GM12878 (cell line): Measurements from ENCODE around the gene NKRF. TPM values are rescaled to one million over a fixed set of nuclear protein-coding genes. Genes with fewer than 3 reads are reported as not detected.

Experiments used
- ATAC-seq: fragments of 200-7000 bp; cut with Tn5 transposase; 3 replicates; pipeline ENCODE4 v1.9.1; 2020; ENCODE audit warnings: mild to moderate bottlenecking, moderate library complexity
- BruUV-seq: library from RNA; stranded (reverse); fragments of 400-500 nt; replicated peaks from 2 replicates; lab custom pipeline; 2021; lab: Mats Ljungman, UMichigan
- CTCF ChIA-PET: fragments of 300-600 bp; sonication (Branson Sonifier 250); formaldehyde crosslinking; extraction: SDS; loops from one replicate; lab custom pipeline; 2021; ENCODE audit warnings: inconsistent platforms; lab: Yijun Ruan, JAX
- POLR2A ChIA-PET: fragments of 350-600 bp; formaldehyde crosslinking; extraction: SDS; loops from one replicate; lab custom pipeline; 2021; ENCODE audit warnings: inconsistent platforms; lab: Charles Lee
- RAD21 ChIA-PET: fragments of 300-600 bp; sonication (Branson Sonifier 250); formaldehyde crosslinking; loops from one replicate; lab custom pipeline; 2023; ENCODE audit warnings: antibody characterized with exemption; ENCODE audit not compliant: unreplicated experiment; lab: Charles Lee
- SMC1A ChIA-PET: fragments of 300-600 bp; sonication (Branson Sonifier 250); formaldehyde crosslinking; loops from one replicate; lab custom pipeline; 2023; ENCODE audit not compliant: unreplicated experiment, uncharacterized antibody; lab: Charles Lee
- DNase-seq: peaks from one replicate; pipeline ENCODE4 v3.0.0-alpha.2; 2011; ENCODE audit warnings: low read depth, low spot score
- FAIRE-seq: peaks from 3 replicates; lab custom pipeline; 2011; peaks lifted over from hg19 to GRCh38; lab: Jason Lieb, UNC
- H2AFZ ChIP-seq: 2 replicates; pipeline ENCODE4 v1.6.0; 2011; ENCODE audit warnings: low read depth, low read length, control low read depth; ENCODE audit not compliant: control insufficient read depth
- H3K27ac ChIP-seq: 2 replicates; pipeline ENCODE4 v1.5.1; 2011; ENCODE audit warnings: control low read depth; ENCODE audit not compliant: control insufficient read depth, insufficient read depth
- H3K27me3 ChIP-seq, 2 experiments: replicated peaks in 1 of 2; 2 replicates each; pipeline versions ENCODE4 v1.6.0 to v1.6.1; 2011; ENCODE audit warnings: low read length in 1 of 2; ENCODE audit not compliant: control insufficient read depth in 2 of 2, insufficient read depth in 2 of 2
- H3K36me3 ChIP-seq, 2 experiments: 2 replicates each; pipeline ENCODE4 v1.5.1; 2011; ENCODE audit warnings: low read length in 1 of 2; ENCODE audit not compliant: control insufficient read depth in 2 of 2, insufficient read depth in 2 of 2
- H3K4me1 ChIP-seq: 2 replicates; pipeline ENCODE4 v1.6.1; 2011; ENCODE audit warnings: mild to moderate bottlenecking, low read length, moderate library complexity, mixed read lengths; ENCODE audit not compliant: control insufficient read depth, insufficient read depth
- H3K4me2 ChIP-seq: 2 replicates; pipeline ENCODE4 v1.6.0; 2011; ENCODE audit warnings: control low read depth; ENCODE audit not compliant: control insufficient read depth, insufficient read depth
- H3K4me3 ChIP-seq: fragments of 200-600 bp; sonication (generic); 2 replicates; pipeline ENCODE4 v1.5.1; 2016
- H3K79me2 ChIP-seq: 2 replicates; pipeline ENCODE4 v1.6.0; 2011; ENCODE audit warnings: low read length; ENCODE audit not compliant: control insufficient read depth, insufficient read depth
- H3K9ac ChIP-seq: 2 replicates; pipeline ENCODE4 v1.8.0; 2011; ENCODE audit warnings: low read length, control low read depth, mixed read lengths; ENCODE audit not compliant: control insufficient read depth, insufficient read depth
- H3K9me3 ChIP-seq: replicated peaks from 3 replicates; pipeline ENCODE4 v1.5.1; 2011; ENCODE audit warnings: mild to moderate bottlenecking, low read length; ENCODE audit not compliant: control insufficient read depth, insufficient read depth
- H4K20me1 ChIP-seq: 2 replicates; pipeline ENCODE4 v1.6.0; 2011; ENCODE audit not compliant: control insufficient read depth, insufficient read depth
- ATF7 ChIP-seq: fragments of 450-650 bp; IDR thresholded peaks from 2 replicates; pipeline ENCODE4 v1.6.1; 2016; ENCODE audit warnings: low read depth, mild to moderate bottlenecking
- CBX5 ChIP-seq: sonication (generic); IDR thresholded peaks from 2 replicates; pipeline ENCODE4 v1.6.1; 2016; ENCODE audit warnings: low read depth, moderate library complexity, mild to moderate bottlenecking, inconsistent platforms
- CHD2 ChIP-seq: IDR thresholded peaks from 2 replicates; pipeline ENCODE4 v1.6.1; 2011; ENCODE audit warnings: low read depth, low read length, improper control_type of control experiment, borderline replicate concordance
- FOXM1 ChIP-seq: IDR thresholded peaks from 2 replicates; pipeline ENCODE4 v1.6.1; 2012; ENCODE audit warnings: low read depth, mild to moderate bottlenecking, inconsistent platforms, low read length, moderate library complexity
- GABPA ChIP-seq: IDR thresholded peaks from 2 replicates; pipeline ENCODE4 v1.6.1; 2014; ENCODE audit warnings: antibody characterized with exemption, low read depth, mild to moderate bottlenecking, inconsistent platforms
- HCFC1 ChIP-seq: fragments of 150-350 bp; IDR thresholded peaks from 2 replicates; pipeline ENCODE4 v1.6.1; 2014; ENCODE audit warnings: low read length
- HSF1 ChIP-seq: fragments of 150-350 bp; IDR thresholded peaks from 2 replicates; pipeline ENCODE4 v1.6.1; 2014; ENCODE audit warnings: mild to moderate bottlenecking, low read depth, low read length
- MTA3 ChIP-seq: IDR thresholded peaks from 2 replicates; pipeline ENCODE4 v1.6.1; 2012; ENCODE audit warnings: low read length, inconsistent platforms, borderline replicate concordance
- MYC ChIP-seq: IDR thresholded peaks from 2 replicates; pipeline ENCODE4 v1.6.1; 2011; ENCODE audit warnings: mild to moderate bottlenecking, low read length, moderate library complexity, inconsistent platforms; ENCODE audit not compliant: insufficient read depth, insufficient replicate concordance, insufficient read length, severe bottlenecking
- PAX5 ChIP-seq: IDR thresholded peaks from 2 replicates; pipeline ENCODE4 v1.6.1; 2011; ENCODE audit warnings: low read depth, low read length, borderline replicate concordance
- POLR2A ChIP-seq: IDR thresholded peaks from 2 replicates; pipeline ENCODE4 v1.6.1; 2011; ENCODE audit warnings: low read depth, mild to moderate bottlenecking, low read length
- YY1 ChIP-seq: IDR thresholded peaks from 2 replicates; pipeline ENCODE4 v1.6.1; 2011; ENCODE audit warnings: low read depth, mild to moderate bottlenecking, low read length
- WGBS: methylation state at CpG from one replicate; pipeline ENCODE4 v1.1.6; 2016; ENCODE audit warnings: low lambda C conversion rate; ENCODE audit not compliant: insufficient replicate concordance, insufficient coverage; ENCODE audit errors: missing lambda C conversion rate; 5-methylcytosine and 5-hydroxymethylcytosine counted together
- in situ Hi-C: fragments of 300-500 bp; cut with MboI; formaldehyde crosslinking; loops from 9 replicates; pipeline ENCODE4 v1.14.3; 2018; ENCODE audit warnings: mixed read lengths
- intact Hi-C: fragments of 100-400 bp; cut with micrococcal nuclease; formaldehyde crosslinking; loops from one replicate; pipeline ENCODE4 v1.14.2; 2022; ENCODE audit not compliant: unreplicated experiment
- polyA plus RNA-seq, 11 experiments: library from polyadenylated mRNA; depleted of rRNA in 4 of 11; unstranded in 6 of 11; stranded (reverse) in 5 of 11; fragments of >200 nt; fragmentation: Nextera tagmentation in 4 of 11; fragmentation: Illumina TruSeq in 1 of 11; extraction: Ambion mirVana in 4 of 11; extraction: Trizol in 1 of 11; gene quantifications; 1 replicate in 1 of 11; 2 replicates in 10 of 11; pipeline versions ENCODE4 v1.2.1 to v1.2.3, GENCODE V29; 2011 to 2016; ENCODE audit warnings: inconsistent platforms in 2 of 11, missing spikeins in 2 of 11, low read depth in 1 of 11
- total RNA-seq, 4 experiments: library from RNA; depleted of rRNA in 3 of 4; stranded (reverse); fragments of >200 nt in 3 of 4; fragmentation: Illumina TruSeq in 1 of 4; extraction: Trizol in 1 of 4; gene quantifications; 2 replicates each; pipeline versions ENCODE4 v1.2.1 to v1.2.3, GENCODE V29; 2013 to 2021
- TF ChIP-seq, protein P1 (sequence below): fragments of 450-650 bp; IDR thresholded peaks from 2 replicates; pipeline ENCODE4 v1.6.1; 2017; ENCODE audit warnings: mild to moderate bottlenecking, low read depth, inconsistent platforms; ENCODE audit not compliant: poor library complexity, severe bottlenecking

The NKRF gene
- total and polyA plus RNA-seq, 10 of the 15 experiments (the other 5 are each of a cell fraction or from before 2014, with no cell fraction given) = 6.2 to 21.5 (median 10.1) TPM

DNA sequence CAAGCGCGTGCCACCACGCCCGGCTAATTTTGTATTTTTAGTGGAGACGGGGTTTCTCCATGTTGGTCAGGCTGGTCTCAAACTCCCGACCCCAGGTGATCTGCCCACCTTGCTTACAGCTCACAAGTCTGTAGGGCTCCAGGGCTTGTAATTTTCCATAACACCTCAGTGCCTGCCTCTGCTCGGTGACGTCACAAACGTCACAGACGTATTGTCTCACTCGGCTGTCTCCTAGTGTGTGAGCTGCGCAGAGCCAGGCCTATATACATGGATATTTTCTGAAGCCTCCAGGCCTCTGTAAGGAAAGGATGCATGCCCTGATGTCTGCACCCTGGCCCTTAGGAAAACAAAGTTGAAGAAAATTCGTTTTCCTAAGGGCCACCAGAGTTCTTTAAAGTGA lies 8.6 kb upstream of the NKRF start:
- SMC1A ChIA-PET = interaction anchor here (1.5 to 1.8 kb wide), 2 partner anchors 10 to 23 kb away, joined by 6 to 7 read pairs; no protein-coding TSS in a partner anchor
- FAIRE-seq = no peak

More for the DNA sequence above, 8.6 kb upstream of the NKRF start:
- no peak overlapping the region for H2AFZ ChIP-seq
- H3K79me2 ChIP-seq = no peaks in the 10 kb centered on the region
- CTCF ChIA-PET = interaction anchor here (1.5 to 4.9 kb wide), 3 partner anchors 8 to 113 kb away, joined by 4 to 56 read pairs (median 9); partner anchors contain the start of gene NKRF
- H3K27ac ChIP-seq = no peak overlapping the region
- H3K4me2 ChIP-seq = no peak overlapping the region
- H4K20me1 ChIP-seq = no peaks in the 10 kb centered on the region
- H3K27me3 ChIP-seq = no peaks in the 10 kb centered on the region
- H3K4me1 ChIP-seq = peaks cover 25% of the 10 kb centered on the region
- no peak for ATAC-seq
- no peaks in the 10 kb centered on the region for H3K36me3 ChIP-seq
- RAD21 ChIA-PET = interaction anchor here (0.9 kb wide), 2 partner anchors 112 to 139 kb away, joined by 3 read pairs; no protein-coding TSS in a partner anchor
- TF ChIP-seq ATF7 (no peak), HCFC1 (no peak), PAX5 (no peak), MYC (no peak), GABPA (no peak), YY1 (no peak), POLR2A (no peak), HSF1 (no peak), CHD2 (no peak), FOXM1 (no peak), MTA3 (no peak), CBX5 (no peak)
- TF ChIP-seq, protein P1, sequence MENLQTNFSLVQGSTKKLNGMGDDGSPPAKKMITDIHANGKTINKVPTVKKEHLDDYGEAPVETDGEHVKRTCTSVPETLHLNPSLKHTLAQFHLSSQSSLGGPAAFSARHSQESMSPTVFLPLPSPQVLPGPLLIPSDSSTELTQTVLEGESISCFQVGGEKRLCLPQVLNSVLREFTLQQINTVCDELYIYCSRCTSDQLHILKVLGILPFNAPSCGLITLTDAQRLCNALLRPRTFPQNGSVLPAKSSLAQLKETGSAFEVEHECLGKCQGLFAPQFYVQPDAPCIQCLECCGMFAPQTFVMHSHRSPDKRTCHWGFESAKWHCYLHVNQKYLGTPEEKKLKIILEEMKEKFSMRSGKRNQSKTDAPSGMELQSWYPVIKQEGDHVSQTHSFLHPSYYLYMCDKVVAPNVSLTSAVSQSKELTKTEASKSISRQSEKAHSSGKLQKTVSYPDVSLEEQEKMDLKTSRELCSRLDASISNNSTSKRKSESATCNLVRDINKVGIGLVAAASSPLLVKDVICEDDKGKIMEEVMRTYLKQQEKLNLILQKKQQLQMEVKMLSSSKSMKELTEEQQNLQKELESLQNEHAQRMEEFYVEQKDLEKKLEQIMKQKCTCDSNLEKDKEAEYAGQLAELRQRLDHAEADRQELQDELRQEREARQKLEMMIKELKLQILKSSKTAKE = no peak
- TF ChIP-seq, all 136 proteins: peak for 0
- Histone ChIP-seq H3K9ac (no peak overlapping the region), H3K4me3 (no peak overlapping the region), H3K9me3 (no peaks in the 10 kb centered on the region)
- intact Hi-C loops (loop anchor here (5.0 kb wide), 1 partner anchor 73 kb away; no protein-coding TSS in a partner anchor), in situ Hi-C loops (no loop called here)
- 82% methylated on average over 13 of the region's 13 CpGs for WGBS
- POLR2A ChIA-PET = no interaction called here
- BruUV-seq = no TSS peak
- no peak for DNase-seq
